ENCODE measurements around the gene PRSS22. TPM values are rescaled to one million over a fixed set of nuclear protein-coding genes. Genes with fewer than 3 reads are reported as not detected.

The PRSS22 gene
- total and polyA plus RNA-seq, 10 of the 15 experiments (the other 5 are each of a cell fraction or from before 2014, with no cell fraction given): not detected

DNA sequence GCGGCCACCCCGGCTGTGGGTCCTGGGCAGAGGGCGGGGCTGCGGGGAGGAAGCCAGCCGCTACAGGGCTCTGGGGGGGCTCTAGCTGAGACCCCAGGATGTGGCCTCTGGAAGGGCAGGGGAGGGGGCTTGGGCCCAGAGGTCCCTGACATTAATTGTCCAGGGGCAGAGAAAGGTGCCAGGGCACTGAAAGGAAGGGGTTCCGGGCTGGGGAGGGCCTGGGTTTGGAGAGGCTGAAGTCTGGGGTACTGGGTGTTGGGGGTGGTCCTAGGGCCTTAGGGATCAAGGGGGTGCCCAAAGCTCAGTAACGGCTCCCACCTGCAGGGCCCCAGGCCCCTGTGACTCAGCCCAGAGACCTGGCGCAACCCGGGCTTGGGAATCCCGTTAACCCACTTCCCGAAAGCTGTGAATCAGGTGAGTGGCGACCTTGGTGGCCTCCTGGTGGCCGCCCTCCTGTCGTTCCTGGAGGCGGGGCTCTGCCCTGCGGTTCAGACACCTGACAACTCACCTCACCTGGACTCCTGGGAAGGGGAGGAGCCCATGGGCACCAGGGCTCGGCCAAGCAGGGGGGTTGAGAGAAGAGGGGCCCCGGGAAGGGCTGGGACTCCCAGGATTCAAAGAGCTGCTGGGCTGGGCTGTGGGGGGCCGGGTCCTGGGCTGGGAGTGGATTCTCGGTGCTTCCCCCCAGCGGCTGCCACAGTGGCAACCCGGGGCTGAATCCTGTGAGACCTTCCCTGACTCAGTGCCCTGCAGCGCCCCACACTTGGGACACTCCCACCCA, 465 bp upstream of the PRSS22 start:
- in situ Hi-C loops (cut with MboI) (no loop called here), intact Hi-C loops (cut with micrococcal nuclease; ENCODE audit: unreplicated experiment) (loop anchor here (10.0 kb wide), 1 partner anchor 54 kb away; no protein-coding TSS in a partner anchor)
- POLR2A ChIA-PET: no interaction called here
- no TSS peak for BruUV-seq (replicated peaks)
- Histone ChIP-seq H3K27ac (ENCODE audit: control insufficient read depth, insufficient read depth) (no peak overlapping the region), H3K9me3 (replicated peaks; ENCODE audit: control insufficient read depth, insufficient read depth, low read length) (peaks cover 3% of the 10 kb centered on the region; the same call in 2 of the 3 replicates), H3K9ac (ENCODE audit: control insufficient read depth, insufficient read depth, low read length) (no peak overlapping the region), H3K36me3 (ENCODE audit: control insufficient read depth in 2 of 2, insufficient read depth in 2 of 2, low read length in 1 of 2) (no peaks in the 10 kb centered on the region), H3K79me2 (ENCODE audit: control insufficient read depth, insufficient read depth, low read length) (no peaks in the 10 kb centered on the region), H3K4me3 (no peak overlapping the region), H2AFZ (ENCODE audit: control insufficient read depth, low read depth, low read length) (no peak overlapping the region), H3K4me1 (ENCODE audit: control insufficient read depth, insufficient read depth, low read length) (no peaks in the 10 kb centered on the region), H4K20me1 (ENCODE audit: control insufficient read depth, insufficient read depth) (no peaks in the 10 kb centered on the region), H3K4me2 (ENCODE audit: control insufficient read depth, insufficient read depth) (no peak overlapping the region), H3K27me3 (replicated peaks in 1 of 2; ENCODE audit: control insufficient read depth in 2 of 2, insufficient read depth in 2 of 2, low read length in 1 of 2) (no peaks in the 10 kb centered on the region; a peak in 1 of 4 replicates)
- FAIRE-seq (no peak), ATAC-seq (no peak), DNase-seq (ENCODE audit: low read depth, low spot score) (no peak)
- RAD21 ChIA-PET (ENCODE audit: unreplicated experiment): no interaction called here
- SMC1A ChIA-PET (ENCODE audit: uncharacterized antibody, unreplicated experiment): no interaction called here
- 5% methylated on average over 22 of the region's 23 CpGs for WGBS (ENCODE audit: insufficient coverage, insufficient replicate concordance, low lambda C conversion rate, missing lambda C conversion rate)
- TF ChIP-seq BCLAF1 (IDR thresholded peaks at IDR 0.05) (no peak), NBN (IDR thresholded peaks at IDR 0.05) (no peak), RFX5 (IDR thresholded peaks at IDR 0.05; ENCODE audit: low read depth, low read length) (no peak), CBFB (IDR thresholded peaks at IDR 0.05; ENCODE audit: low read depth) (no peak)
- TF ChIP-seq, protein P1, sequence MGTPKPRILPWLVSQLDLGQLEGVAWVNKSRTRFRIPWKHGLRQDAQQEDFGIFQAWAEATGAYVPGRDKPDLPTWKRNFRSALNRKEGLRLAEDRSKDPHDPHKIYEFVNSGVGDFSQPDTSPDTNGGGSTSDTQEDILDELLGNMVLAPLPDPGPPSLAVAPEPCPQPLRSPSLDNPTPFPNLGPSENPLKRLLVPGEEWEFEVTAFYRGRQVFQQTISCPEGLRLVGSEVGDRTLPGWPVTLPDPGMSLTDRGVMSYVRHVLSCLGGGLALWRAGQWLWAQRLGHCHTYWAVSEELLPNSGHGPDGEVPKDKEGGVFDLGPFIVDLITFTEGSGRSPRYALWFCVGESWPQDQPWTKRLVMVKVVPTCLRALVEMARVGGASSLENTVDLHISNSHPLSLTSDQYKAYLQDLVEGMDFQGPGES (IDR thresholded peaks at IDR 0.05): no peak
- TF ChIP-seq, protein P2, sequence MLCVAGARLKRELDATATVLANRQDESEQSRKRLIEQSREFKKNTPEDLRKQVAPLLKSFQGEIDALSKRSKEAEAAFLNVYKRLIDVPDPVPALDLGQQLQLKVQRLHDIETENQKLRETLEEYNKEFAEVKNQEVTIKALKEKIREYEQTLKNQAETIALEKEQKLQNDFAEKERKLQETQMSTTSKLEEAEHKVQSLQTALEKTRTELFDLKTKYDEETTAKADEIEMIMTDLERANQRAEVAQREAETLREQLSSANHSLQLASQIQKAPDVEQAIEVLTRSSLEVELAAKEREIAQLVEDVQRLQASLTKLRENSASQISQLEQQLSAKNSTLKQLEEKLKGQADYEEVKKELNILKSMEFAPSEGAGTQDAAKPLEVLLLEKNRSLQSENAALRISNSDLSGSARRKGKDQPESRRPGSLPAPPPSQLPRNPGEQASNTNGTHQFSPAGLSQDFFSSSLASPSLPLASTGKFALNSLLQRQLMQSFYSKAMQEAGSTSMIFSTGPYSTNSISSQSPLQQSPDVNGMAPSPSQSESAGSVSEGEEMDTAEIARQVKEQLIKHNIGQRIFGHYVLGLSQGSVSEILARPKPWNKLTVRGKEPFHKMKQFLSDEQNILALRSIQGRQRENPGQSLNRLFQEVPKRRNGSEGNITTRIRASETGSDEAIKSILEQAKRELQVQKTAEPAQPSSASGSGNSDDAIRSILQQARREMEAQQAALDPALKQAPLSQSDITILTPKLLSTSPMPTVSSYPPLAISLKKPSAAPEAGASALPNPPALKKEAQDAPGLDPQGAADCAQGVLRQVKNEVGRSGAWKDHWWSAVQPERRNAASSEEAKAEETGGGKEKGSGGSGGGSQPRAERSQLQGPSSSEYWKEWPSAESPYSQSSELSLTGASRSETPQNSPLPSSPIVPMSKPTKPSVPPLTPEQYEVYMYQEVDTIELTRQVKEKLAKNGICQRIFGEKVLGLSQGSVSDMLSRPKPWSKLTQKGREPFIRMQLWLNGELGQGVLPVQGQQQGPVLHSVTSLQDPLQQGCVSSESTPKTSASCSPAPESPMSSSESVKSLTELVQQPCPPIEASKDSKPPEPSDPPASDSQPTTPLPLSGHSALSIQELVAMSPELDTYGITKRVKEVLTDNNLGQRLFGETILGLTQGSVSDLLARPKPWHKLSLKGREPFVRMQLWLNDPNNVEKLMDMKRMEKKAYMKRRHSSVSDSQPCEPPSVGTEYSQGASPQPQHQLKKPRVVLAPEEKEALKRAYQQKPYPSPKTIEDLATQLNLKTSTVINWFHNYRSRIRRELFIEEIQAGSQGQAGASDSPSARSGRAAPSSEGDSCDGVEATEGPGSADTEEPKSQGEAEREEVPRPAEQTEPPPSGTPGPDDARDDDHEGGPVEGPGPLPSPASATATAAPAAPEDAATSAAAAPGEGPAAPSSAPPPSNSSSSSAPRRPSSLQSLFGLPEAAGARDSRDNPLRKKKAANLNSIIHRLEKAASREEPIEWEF (IDR thresholded peaks at IDR 0.05; ENCODE audit: insufficient replicate concordance, low read depth, low read length): no peak
- CTCF ChIA-PET: no interaction called here

Data from GM12878 (cell line).